Tibial nerve (tissue), 4 donors: ENCODE results near the gene USP51. TPM values are rescaled to one million over a fixed set of nuclear protein-coding genes. Genes with fewer than 3 reads are reported as not detected.
"Not testable (repeated sequence)": the region's sequence is repeated elsewhere in the genome, so short reads cannot be mapped to it uniquely, and the experiment has no call there.

Source experiments
- DNase-seq, 2 donors: peaks; one replicate each; pipeline ENCODE4 v3.0.0-alpha.2; 2019; ENCODE audit warnings: low spot score in 2 of 2
- H3K27ac ChIP-seq, 4 donors: fragments of 200-600 bp; sonication (generic) in 3 of 4; one replicate each; pipeline ENCODE4 v1.5.1; 2017 to 2019; ENCODE audit warnings: mild to moderate bottlenecking in 1 of 4
- H3K27me3 ChIP-seq, 2 donors: fragments of 200-600 bp; sonication (generic) in 1 of 2; one replicate each; pipeline versions ENCODE4 v1.5.1 to v1.6.0; 2017 to 2019
- H3K36me3 ChIP-seq, 3 donors: fragments of 200-600 bp; sonication (generic); one replicate each; pipeline ENCODE4 v1.5.1; 2018 to 2019
- H3K4me1 ChIP-seq, 4 donors: fragments of 200-600 bp; sonication (generic) in 3 of 4; one replicate each; pipeline ENCODE4 v1.5.1; 2017 to 2019
- H3K4me3 ChIP-seq, 4 donors: fragments of 200-600 bp; sonication (generic) in 3 of 4; one replicate each; pipeline ENCODE4 v1.5.1; 2017 to 2019; ENCODE audit warnings: mild to moderate bottlenecking in 1 of 4, moderate library complexity in 1 of 4
- H3K9me3 ChIP-seq, 4 donors: fragments of 200-600 bp; sonication (generic) in 3 of 4; one replicate each; pipeline ENCODE4 v1.5.1; 2017 to 2019
- CTCF ChIP-seq, 5 experiments: fragments of 200-600 bp in 3 of 5; fragments of 450-650 bp in 2 of 5; sonication (generic) in 3 of 5; IDR thresholded peaks; one replicate each; pipeline ENCODE4 v1.5.1; 2016 to 2019; ENCODE audit warnings: antibody characterized with exemption in 5 of 5, mild to moderate bottlenecking in 3 of 5, moderate library complexity in 2 of 5
- EP300 ChIP-seq, 2 donors: sonication (generic); formaldehyde crosslinking; IDR thresholded peaks; one replicate each; pipeline ENCODE4 v1.6.1; 2017; ENCODE audit warnings: antibody characterized with exemption in 2 of 2, mild to moderate bottlenecking in 1 of 2
- POLR2A ChIP-seq, 2 donors: fragments of 450-650 bp; IDR thresholded peaks; one replicate each; pipeline ENCODE4 v1.6.1; 2017; ENCODE audit warnings: antibody characterized with exemption in 2 of 2, mild to moderate bottlenecking in 2 of 2, moderate library complexity in 2 of 2
- WGBS, 2 donors: methylation state at CpG; one replicate each; pipeline ENCODE4 v1.1.5; 2018; 5-methylcytosine and 5-hydroxymethylcytosine counted together
- total RNA-seq, 4 donors: library from RNA; depleted of rRNA; stranded (reverse); fragments of >200 nt; gene quantifications; one replicate each; pipeline ENCODE4 v1.1.0, GENCODE V29; 2016

USP51 gene
- total RNA-seq: 10 to 100 TPM in 1 of 4 donors, 1 to 10 TPM in 3; 1.3 to 14.3 (median 3.2) TPM

GRCh38 chrX:55489314-55490009, at the start of gene USP51:
TSS of gene USP51 (minus strand) at chrX:55489848. CDS start at chrX:55488939, 909 bp downstream.
- Histone ChIP-seq H3K9me3 (no peaks in the 10 kb centered on the region), H3K4me3 (peak within 1 kb of the TSS; percentile 51 to 74 (median 60)), H3K27me3 (peaks cover 0 to 4% of the 10 kb centered on the region in 2 donors), H3K36me3 (no peaks in the 10 kb centered on the region), H3K27ac (peak within 1 kb of the TSS; percentile 90 to 98 (median 94)), H3K4me1 (peaks cover 0 to 13% (median 4%) of the 10 kb centered on the region in 4 donors)
- WGBS, 2 donors: 1 to 47% methylated on average over 30 to 34 of the region's 34 CpGs
- peak; percentile 18 to 36 for DNase-seq
- TF ChIP-seq POLR2A (IDR thresholded peaks at IDR 0.05): peak in 1 of 2 donors; percentile 10
- peak in 1 of 2 donors; percentile 50 for TF ChIP-seq EP300 (IDR thresholded peaks at IDR 0.05)
- TF ChIP-seq CTCF (IDR thresholded peaks at IDR 0.05): peak in 2 of 5 experiments; percentile 16 to 24

- no peaks in the 10 kb centered on the region for H3K9me3 ChIP-seq
- H3K36me3 ChIP-seq: no peaks in the 10 kb centered on the region
- no peak overlapping the region for H3K4me3 ChIP-seq
- no peak overlapping the region for H3K27ac ChIP-seq
- DNase-seq: no peak
- peaks cover 0 to 16% of the 10 kb centered on the region in 2 donors for H3K27me3 ChIP-seq
- H3K4me1 ChIP-seq: no peaks in the 10 kb centered on the region
- no peak for TF ChIP-seq POLR2A (IDR thresholded peaks at IDR 0.05)
- TF ChIP-seq CTCF (IDR thresholded peaks at IDR 0.05): no peak
- TF ChIP-seq EP300 (IDR thresholded peaks at IDR 0.05): no peak
- WGBS, 2 donors: 43 to 51% methylated on average over 3 of the region's 3 CpGs
Measured at GRCh38 chrX:55524487-55524886, 34.8 kb upstream of the USP51 start.

GRCh38 chrX:55523356-55523755, 33.7 kb upstream of the USP51 start:
- WGBS, 2 donors: 61 to 74% methylated on average over 1 of the region's 1 CpG
- TF ChIP-seq POLR2A (IDR thresholded peaks at IDR 0.05) (no peak), EP300 (IDR thresholded peaks at IDR 0.05) (no peak), CTCF (IDR thresholded peaks at IDR 0.05) (no peak)
- no peak for DNase-seq

GRCh38 chrX:55522596-55523276, 33.1 kb upstream of the USP51 start:
- Histone ChIP-seq H3K27me3 (peaks cover 0 to 16% of the 10 kb centered on the region in 2 donors), H3K4me3 (peak overlapping the region in 1 of 4 donors; percentile 7), H3K27ac (no peak overlapping the region), H3K36me3 (no peaks in the 10 kb centered on the region), H3K9me3 (no peaks in the 10 kb centered on the region), H3K4me1 (no peaks in the 10 kb centered on the region)
- no peak for TF ChIP-seq EP300 (IDR thresholded peaks at IDR 0.05)
- no peak for TF ChIP-seq POLR2A (IDR thresholded peaks at IDR 0.05)
- no peak for TF ChIP-seq CTCF (IDR thresholded peaks at IDR 0.05)
- WGBS, 2 donors: 27 to 52% methylated on average over 12 to 17 of the region's 17 CpGs
- DNase-seq: no peak

More at GRCh38 chrX:55523356-55523755, 33.7 kb upstream of the USP51 start:
- Histone ChIP-seq H3K27me3 (peaks cover 0 to 16% of the 10 kb centered on the region in 2 donors), H3K36me3 (no peaks in the 10 kb centered on the region), H3K27ac (no peak overlapping the region), H3K9me3 (no peaks in the 10 kb centered on the region), H3K4me1 (no peaks in the 10 kb centered on the region), H3K4me3 (no peak overlapping the region)

- H3K36me3 ChIP-seq: no peaks in the 10 kb centered on the region
- 91 to 100% methylated on average over 1 to 3 of the region's 3 CpGs for WGBS, 2 donors
- no peak for DNase-seq
- H3K4me3 ChIP-seq: no peak overlapping the region
- no peaks in the 10 kb centered on the region for H3K4me1 ChIP-seq
- H3K27me3 ChIP-seq: peaks cover 0 to 15% of the 10 kb centered on the region in 2 donors
- no peaks in the 10 kb centered on the region for H3K9me3 ChIP-seq
- TF ChIP-seq EP300 (IDR thresholded peaks at IDR 0.05) (no peak), CTCF (IDR thresholded peaks at IDR 0.05) (no peak), POLR2A (IDR thresholded peaks at IDR 0.05) (no peak)
- no peak overlapping the region for H3K27ac ChIP-seq
Measured at GRCh38 chrX:55521687-55522086, 32.0 kb upstream of the USP51 start.

- not testable (repeated sequence) for H3K36me3 ChIP-seq, H3K27me3 ChIP-seq, H3K9me3 ChIP-seq, H3K4me1 ChIP-seq, H3K4me3 ChIP-seq, H3K27ac ChIP-seq, DNase-seq
- WGBS, 2 donors: no CpG with 5 or more reads among the region's 10 CpGs
Measured at GRCh38 chrX:55516794-55517481, 27.3 kb upstream of the USP51 start.

GRCh38 chrX:55513045-55513737, 23.5 kb upstream of the USP51 start:
- not testable (repeated sequence) for H3K36me3 ChIP-seq, H3K27me3 ChIP-seq, H3K4me1 ChIP-seq, H3K9me3 ChIP-seq, DNase-seq, H3K4me3 ChIP-seq, H3K27ac ChIP-seq
- no CpG with 5 or more reads among the region's 6 CpGs for WGBS, 2 donors
